Liver (tissue), 9 donors: ENCODE data around the gene ENTPD7. TPM values are rescaled to one million over a fixed set of nuclear protein-coding genes. Genes with fewer than 3 reads are reported as not detected.

Experiments
- DNase-seq: peaks from one replicate; pipeline ENCODE4 v3.0.0-alpha.2; 2017; ENCODE audit warnings: low spot score
- H3K27ac ChIP-seq, 2 donors: one replicate each; pipeline ENCODE4 v1.7.0; 2013; ENCODE audit warnings: inconsistent platforms in 2 of 2, low read length in 2 of 2, control low read depth in 1 of 2, low read depth in 1 of 2, mild to moderate bottlenecking in 1 of 2
- H3K27me3 ChIP-seq, 4 donors: one replicate each; pipeline versions ENCODE4 v1.6.1 to v1.7.0; 2013; ENCODE audit warnings: low read length in 3 of 4, inconsistent platforms in 1 of 4, mild to moderate bottlenecking in 1 of 4, moderate library complexity in 1 of 4; ENCODE audit not compliant: control insufficient read depth in 4 of 4, insufficient read depth in 4 of 4
- H3K36me3 ChIP-seq, 4 donors: one replicate each; pipeline versions ENCODE4 v1.6.1 to v1.7.0; 2013; ENCODE audit warnings: low read length in 3 of 4, mild to moderate bottlenecking in 3 of 4, low read depth in 1 of 4, moderate library complexity in 1 of 4; ENCODE audit not compliant: control insufficient read depth in 4 of 4, insufficient read depth in 3 of 4
- H3K4me1 ChIP-seq, 4 donors: one replicate each; pipeline versions ENCODE4 v1.6.1 to v1.7.0; 2013; ENCODE audit warnings: low read length in 3 of 4, mild to moderate bottlenecking in 3 of 4, moderate library complexity in 1 of 4; ENCODE audit not compliant: control insufficient read depth in 4 of 4, insufficient read depth in 4 of 4
- H3K4me3 ChIP-seq, 3 donors: one replicate each; pipeline versions ENCODE4 v1.6.1 to v1.7.0; 2013; ENCODE audit warnings: low read length in 3 of 3, control low read depth in 1 of 3, low read depth in 1 of 3, mild to moderate bottlenecking in 1 of 3
- H3K9ac ChIP-seq, 2 donors: one replicate each; pipeline ENCODE4 v1.7.0; 2013; ENCODE audit warnings: low read length in 2 of 2, mild to moderate bottlenecking in 2 of 2, moderate library complexity in 2 of 2, control low read depth in 1 of 2, low read depth in 1 of 2
- H3K9me3 ChIP-seq, 4 donors: one replicate each; pipeline versions ENCODE4 v1.6.1 to v1.7.0; 2013; ENCODE audit warnings: low read length in 3 of 4; ENCODE audit not compliant: control insufficient read depth in 4 of 4
- ATF3 ChIP-seq: IDR thresholded peaks from 2 replicates; pipeline ENCODE4 v1.6.1; 2016; ENCODE audit warnings: antibody characterized with exemption
- CTCF ChIP-seq: fragments of 150-350 bp; IDR thresholded peaks from 2 replicates; pipeline ENCODE4 v1.5.1; 2017; ENCODE audit warnings: improper control_type of control experiment, low read depth, low read length; ENCODE audit not compliant: missing input control
- EGR1 ChIP-seq, 2 donors: IDR thresholded peaks; 2 replicates each; pipeline ENCODE4 v1.6.1; 2016 to 2018; ENCODE audit warnings: antibody characterized with exemption in 2 of 2, low read depth in 2 of 2
- FOXA1 ChIP-seq: IDR thresholded peaks from 2 replicates; pipeline ENCODE4 v1.6.1; 2016; ENCODE audit warnings: antibody characterized with exemption
- FOXA2 ChIP-seq: IDR thresholded peaks from 2 replicates; pipeline ENCODE4 v1.6.1; 2016; ENCODE audit warnings: antibody characterized with exemption
- GABPA ChIP-seq, 2 donors: IDR thresholded peaks in 1 of 2; conservative IDR thresholded peaks in 1 of 2; 2 replicates each; pipeline ENCODE4 v1.6.1; 2016; ENCODE audit warnings: antibody characterized with exemption in 2 of 2, mild to moderate bottlenecking in 1 of 2, moderate library complexity in 1 of 2
- HNF4A ChIP-seq, 2 donors: conservative IDR thresholded peaks; 2 replicates each; pipeline ENCODE4 v1.6.1; 2016; ENCODE audit warnings: antibody characterized with exemption in 2 of 2, mild to moderate bottlenecking in 2 of 2
- HNF4G ChIP-seq: IDR thresholded peaks from 2 replicates; pipeline ENCODE4 v1.6.1; 2016; ENCODE audit warnings: antibody characterized with exemption
- JUND ChIP-seq, 2 donors: IDR thresholded peaks; 2 replicates each; pipeline ENCODE4 v1.6.1; 2016; ENCODE audit warnings: antibody characterized with exemption in 2 of 2
- NR2F2 ChIP-seq: IDR thresholded peaks from 2 replicates; pipeline ENCODE4 v1.6.1; 2016; ENCODE audit warnings: antibody characterized with exemption
- RAD21 ChIP-seq, 2 donors: IDR thresholded peaks; 2 replicates each; pipeline ENCODE4 v1.6.1; 2016; ENCODE audit warnings: antibody characterized with exemption in 2 of 2, mild to moderate bottlenecking in 2 of 2
- REST ChIP-seq: IDR thresholded peaks from 2 replicates; pipeline ENCODE4 v1.6.1; 2016; ENCODE audit warnings: antibody characterized with exemption, mild to moderate bottlenecking
- SP1 ChIP-seq: IDR thresholded peaks from 2 replicates; pipeline ENCODE4 v1.6.1; 2018; ENCODE audit warnings: antibody characterized with exemption, mild to moderate bottlenecking
- TAF1 ChIP-seq: conservative IDR thresholded peaks from 2 replicates; pipeline ENCODE4 v1.6.1; 2016; ENCODE audit warnings: antibody characterized with exemption, mild to moderate bottlenecking
- ZBTB33 ChIP-seq: IDR thresholded peaks from 2 replicates; pipeline ENCODE4 v1.6.1; 2016; ENCODE audit warnings: antibody characterized with exemption
- WGBS: extraction: QIAGEN DNeasy Blood & Tissue Kit; methylation state at CpG from one replicate; pipeline ENCODE4 v1.1.7; 2013; 5-methylcytosine and 5-hydroxymethylcytosine counted together
- polyA plus RNA-seq, 2 donors: library from polyadenylated mRNA; stranded (reverse) in 1 of 2; unstranded in 1 of 2; fragments of 200-250 nt in 1 of 2; fragments of >200 nt in 1 of 2; fragmentation: Nextera tagmentation in 1 of 2; extraction: Ambion mirVana in 1 of 2; gene quantifications; one replicate each; pipeline versions ENCODE4 v1.2.1 to v1.2.3, GENCODE V29; 2013 to 2015
- total RNA-seq, 2 donors: library from RNA; depleted of rRNA; stranded (reverse); fragments of >200 nt; gene quantifications; one replicate each; pipeline ENCODE4 v1.2.3, GENCODE V29; 2014
- donor health status: healthy.
- donor health status: healthy.
- donor health status: healthy.
- donor health status: healthy.
- donor health status: healthy.

ENTPD7 gene
- total and polyA plus RNA-seq, 4 donors: 2.0 to 27.2 (median 12.1) TPM

GRCh38 chr10:99740933-99741559, 81.7 kb downstream of the ENTPD7 start:
- Histone ChIP-seq H3K27ac (no peak overlapping the region), H3K27me3 (no peaks in the 10 kb centered on the region), H3K9me3 (no peaks in the 10 kb centered on the region), H3K4me3 (no peak overlapping the region), H3K36me3 (peaks cover 7 to 75% (median 50%) of the 10 kb centered on the region in 4 donors), H3K9ac (no peak overlapping the region), H3K4me1 (peaks cover 0 to 6% (median 3%) of the 10 kb centered on the region in 4 donors)
- TF ChIP-seq NR2F2 (no peak), REST (no peak), ATF3 (no peak), CTCF (no peak), RAD21 (IDR thresholded peaks at IDR 0.05) (no peak), HNF4G (no peak), EGR1 (IDR thresholded peaks at IDR 0.05; ENCODE audit: low read depth in 2 of 2) (no peak), GABPA (IDR thresholded peaks at IDR 0.05 in 1 of 2, conservative IDR thresholded peaks at IDR 0.05 in 1 of 2) (no peak), FOXA2 (no peak), ZBTB33 (no peak), SP1 (no peak), HNF4A (conservative IDR thresholded peaks at IDR 0.05) (no peak), FOXA1 (no peak), JUND (IDR thresholded peaks at IDR 0.05) (no peak)
- no peak for DNase-seq
- over 99% methylated on average over 3 of the region's 3 CpGs for WGBS

- no peaks in the 10 kb centered on the region for H3K9me3 ChIP-seq
- H3K36me3 ChIP-seq: peaks cover 13 to 72% (median 51%) of the 10 kb centered on the region in 4 donors
- peaks cover 0 to 6% (median 3%) of the 10 kb centered on the region in 4 donors for H3K4me1 ChIP-seq
- TF ChIP-seq NR2F2 (no peak), RAD21 (IDR thresholded peaks at IDR 0.05) (no peak), ATF3 (no peak), CTCF (no peak), GABPA (IDR thresholded peaks at IDR 0.05 in 1 of 2, conservative IDR thresholded peaks at IDR 0.05 in 1 of 2) (no peak), JUND (IDR thresholded peaks at IDR 0.05) (no peak), TAF1 (no peak)
- H3K4me3 ChIP-seq: no peak overlapping the region
- DNase-seq: no peak
- H3K9ac ChIP-seq: no peak overlapping the region
- H3K27ac ChIP-seq: no peak overlapping the region
- no peaks in the 10 kb centered on the region for H3K27me3 ChIP-seq
Measured at GRCh38 chr10:99742254-99742653, 82.9 kb downstream of the ENTPD7 start.
